Measurements from ENCODE around the gene TSHZ2. TPM values are rescaled to one million over a fixed set of nuclear protein-coding genes. Genes with fewer than 3 reads are reported as not detected.

Gene TSHZ2
- total and polyA plus RNA-seq, 12 donors = 1.5 to 6.2 (median 4.5) TPM

- Histone ChIP-seq H3K4me1 (no peaks in the 10 kb centered on the region), H3K9me3 (no peaks in the 10 kb centered on the region), H3K36me3 (no peaks in the 10 kb centered on the region), H3K27me3 (peaks cover 0 to 7% (median 0%) of the 10 kb centered on the region in 7 donors), H3K27ac (no peak overlapping the region), H3K4me3 (no peak overlapping the region)
- DNase-seq = no peak
- TF ChIP-seq, protein P1, sequence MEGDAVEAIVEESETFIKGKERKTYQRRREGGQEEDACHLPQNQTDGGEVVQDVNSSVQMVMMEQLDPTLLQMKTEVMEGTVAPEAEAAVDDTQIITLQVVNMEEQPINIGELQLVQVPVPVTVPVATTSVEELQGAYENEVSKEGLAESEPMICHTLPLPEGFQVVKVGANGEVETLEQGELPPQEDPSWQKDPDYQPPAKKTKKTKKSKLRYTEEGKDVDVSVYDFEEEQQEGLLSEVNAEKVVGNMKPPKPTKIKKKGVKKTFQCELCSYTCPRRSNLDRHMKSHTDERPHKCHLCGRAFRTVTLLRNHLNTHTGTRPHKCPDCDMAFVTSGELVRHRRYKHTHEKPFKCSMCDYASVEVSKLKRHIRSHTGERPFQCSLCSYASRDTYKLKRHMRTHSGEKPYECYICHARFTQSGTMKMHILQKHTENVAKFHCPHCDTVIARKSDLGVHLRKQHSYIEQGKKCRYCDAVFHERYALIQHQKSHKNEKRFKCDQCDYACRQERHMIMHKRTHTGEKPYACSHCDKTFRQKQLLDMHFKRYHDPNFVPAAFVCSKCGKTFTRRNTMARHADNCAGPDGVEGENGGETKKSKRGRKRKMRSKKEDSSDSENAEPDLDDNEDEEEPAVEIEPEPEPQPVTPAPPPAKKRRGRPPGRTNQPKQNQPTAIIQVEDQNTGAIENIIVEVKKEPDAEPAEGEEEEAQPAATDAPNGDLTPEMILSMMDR (IDR thresholded peaks at IDR 0.05) = no peak
- ATAC-seq = no peak
- 95% methylated on average over 6 of the region's 6 CpGs for WGBS, 2 donors
- intact Hi-C loops (cut with DNase I) = no loop called here
These were observed 229.4 kb downstream of the TSHZ2 start for GRCh38 chr20:53201588-53201987.

GRCh38 chr20:53202777-53203176 is 230.6 kb downstream of the TSHZ2 start:
- no peaks in the 10 kb centered on the region for H3K4me1 ChIP-seq
- intact Hi-C loops (cut with DNase I) = no loop called here
- H3K27me3 ChIP-seq = peaks cover 0 to 4% (median 0%) of the 10 kb centered on the region in 7 donors
- no peak for ATAC-seq
- no peaks in the 10 kb centered on the region for H3K9me3 ChIP-seq
- no peak overlapping the region for H3K27ac ChIP-seq
- no peaks in the 10 kb centered on the region for H3K36me3 ChIP-seq
- DNase-seq = no peak
- no peak overlapping the region for H3K4me3 ChIP-seq
- TF ChIP-seq, protein P1 (IDR thresholded peaks at IDR 0.05) = no peak
- WGBS, 2 donors = 89 to 90% methylated on average over 3 of the region's 3 CpGs

GRCh38 chr20:53205046-53205445 is 232.9 kb downstream of the TSHZ2 start:
- ATAC-seq (no peak), DNase-seq (no peak)
- H3K4me1 ChIP-seq = no peaks in the 10 kb centered on the region
- no peaks in the 10 kb centered on the region for H3K27me3 ChIP-seq
- intact Hi-C loops (cut with DNase I) = no loop called here
- no peaks in the 10 kb centered on the region for H3K9me3 ChIP-seq
- TF ChIP-seq, protein P1 (IDR thresholded peaks at IDR 0.05) = no peak
- H3K27ac ChIP-seq = no peak overlapping the region
- H3K36me3 ChIP-seq = no peaks in the 10 kb centered on the region
- 78 to 80% methylated on average over 5 of the region's 5 CpGs for WGBS, 2 donors
- H3K4me3 ChIP-seq = no peak overlapping the region

DNA sequence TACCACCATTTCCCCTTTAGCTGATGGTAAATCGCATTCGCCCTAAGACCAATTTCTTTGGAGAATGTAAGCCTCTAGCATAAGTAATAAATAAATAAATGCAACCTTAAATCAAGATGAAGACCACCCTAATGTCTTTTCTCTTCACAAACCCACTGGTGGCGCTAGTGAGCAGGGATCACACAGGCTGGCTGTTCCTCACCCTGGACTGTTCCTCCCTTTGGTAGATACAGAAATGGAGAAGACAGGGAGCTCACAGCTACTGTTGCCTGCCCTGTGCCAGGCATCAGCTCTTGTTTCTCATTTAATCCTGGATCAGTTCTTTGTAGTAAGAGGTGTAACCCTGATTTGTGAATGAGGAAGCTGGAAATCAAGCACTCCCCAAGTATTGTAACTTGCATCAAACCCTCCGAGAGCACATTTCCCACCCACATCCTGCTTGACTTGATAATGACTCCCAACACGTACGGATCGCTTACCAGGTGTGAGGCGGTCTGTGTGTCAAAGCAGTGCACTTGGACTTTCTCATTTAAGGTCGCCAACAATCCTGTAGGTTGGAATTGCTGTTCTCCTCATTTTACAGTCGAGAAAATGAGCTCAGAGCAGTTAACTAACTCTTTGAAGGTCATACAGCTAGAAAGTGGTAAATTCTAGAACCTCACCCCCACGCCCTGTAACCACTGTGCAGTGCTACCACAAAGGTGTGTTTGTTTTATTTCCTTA is 236.1 kb downstream of the TSHZ2 start:
- Histone ChIP-seq H3K27me3 (no peaks in the 10 kb centered on the region), H3K36me3 (no peaks in the 10 kb centered on the region), H3K9me3 (no peaks in the 10 kb centered on the region), H3K27ac (no peak overlapping the region), H3K4me1 (no peaks in the 10 kb centered on the region), H3K4me3 (no peak overlapping the region)
- WGBS, 2 donors = 79 to 81% methylated on average over 11 of the region's 11 CpGs
- intact Hi-C loops (cut with DNase I) = no loop called here
- no peak for ATAC-seq
- DNase-seq = no peak
- TF ChIP-seq, protein P1 (IDR thresholded peaks at IDR 0.05) = no peak

Data from heart right ventricle (tissue), 16 donors.